HG02970 (cell line): ENCODE data around the gene RNF6.
A peak's percentile ranks its signal among the peaks of the same experiment; 100 is the strongest.

Experiments
- ATAC-seq: cut with Tn5 transposase; IDR thresholded peaks from one replicate; pipeline ENCODE4 v1.9.1; 2021; ENCODE audit warnings: mild to moderate bottlenecking, moderate library complexity, moderate number of reproducible peaks; ENCODE audit not compliant: unreplicated experiment, low FRiP score

The RNF6 gene

DNA sequence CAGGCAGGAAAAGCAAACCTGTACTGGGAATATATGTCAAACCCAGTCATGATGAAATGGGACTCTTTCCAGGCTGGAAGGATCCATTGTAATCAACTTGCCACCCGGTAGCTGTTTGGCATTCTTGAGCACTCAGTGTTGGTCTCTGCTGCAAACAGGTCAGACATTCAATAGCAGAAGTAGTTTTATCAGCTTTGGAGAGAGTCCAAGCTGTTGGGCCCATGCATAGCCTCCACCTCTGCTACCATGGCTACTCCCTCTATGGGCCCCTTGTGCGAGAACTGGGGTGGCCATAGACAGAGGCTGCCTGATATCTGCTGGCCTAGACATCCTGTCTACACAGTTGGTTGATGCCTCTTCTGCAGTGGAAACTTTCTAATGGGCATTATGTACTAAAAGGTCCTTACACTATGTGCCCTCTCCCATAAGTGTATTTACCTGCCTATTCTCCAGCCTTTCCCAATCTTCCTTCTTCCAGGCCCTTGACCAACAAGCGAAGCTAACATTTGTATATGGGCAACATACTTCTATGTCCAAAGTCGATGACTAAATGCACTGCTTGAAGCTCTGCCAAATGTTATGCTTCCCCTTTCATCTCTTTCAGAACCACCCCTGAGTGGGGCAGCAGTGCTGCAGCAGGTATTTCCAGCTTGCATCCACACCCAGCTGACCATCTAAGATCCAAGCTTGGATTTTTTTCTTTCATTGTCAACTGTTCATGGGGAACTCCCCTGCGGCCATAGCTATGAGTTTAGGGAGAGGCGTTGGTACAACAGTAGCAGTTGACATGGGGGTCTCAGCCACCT is 5.3 kb upstream of the RNF6 start:
- no peak for ATAC-seq

DNA sequence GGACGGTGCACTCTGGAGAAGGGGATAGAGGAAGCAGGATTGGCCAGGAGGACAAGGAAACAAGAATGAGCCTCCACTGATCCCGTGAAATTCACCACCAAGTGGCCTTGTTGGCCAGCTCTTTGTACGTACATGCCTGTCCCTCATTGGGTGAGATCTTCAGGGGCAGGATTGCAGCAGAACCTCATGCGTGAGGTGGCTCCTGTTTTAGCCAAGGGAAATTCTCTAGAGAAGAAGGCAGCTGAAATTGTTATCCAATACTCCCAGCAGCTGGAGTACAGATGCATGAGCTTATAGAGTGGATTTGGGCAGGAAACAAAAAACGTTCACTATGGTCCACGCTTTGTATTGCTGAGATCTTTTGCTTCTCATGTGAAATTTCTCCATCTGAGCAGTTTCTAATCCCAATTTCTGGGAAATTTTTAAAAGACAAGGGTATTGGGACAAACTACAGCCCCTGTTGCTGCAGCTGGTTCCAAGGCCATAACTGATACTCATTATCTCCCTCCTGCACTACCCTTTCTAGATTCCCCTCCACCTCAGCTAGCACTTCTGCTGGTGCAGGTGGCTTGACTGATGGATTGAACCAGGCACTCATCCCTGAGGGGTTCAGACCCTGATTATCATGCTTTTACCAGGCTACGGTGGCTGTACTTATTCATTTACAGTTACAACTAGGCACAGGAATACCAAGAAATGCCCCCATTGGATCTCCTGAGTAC is 3.9 kb upstream of the RNF6 start:
- no peak for ATAC-seq

DNA sequence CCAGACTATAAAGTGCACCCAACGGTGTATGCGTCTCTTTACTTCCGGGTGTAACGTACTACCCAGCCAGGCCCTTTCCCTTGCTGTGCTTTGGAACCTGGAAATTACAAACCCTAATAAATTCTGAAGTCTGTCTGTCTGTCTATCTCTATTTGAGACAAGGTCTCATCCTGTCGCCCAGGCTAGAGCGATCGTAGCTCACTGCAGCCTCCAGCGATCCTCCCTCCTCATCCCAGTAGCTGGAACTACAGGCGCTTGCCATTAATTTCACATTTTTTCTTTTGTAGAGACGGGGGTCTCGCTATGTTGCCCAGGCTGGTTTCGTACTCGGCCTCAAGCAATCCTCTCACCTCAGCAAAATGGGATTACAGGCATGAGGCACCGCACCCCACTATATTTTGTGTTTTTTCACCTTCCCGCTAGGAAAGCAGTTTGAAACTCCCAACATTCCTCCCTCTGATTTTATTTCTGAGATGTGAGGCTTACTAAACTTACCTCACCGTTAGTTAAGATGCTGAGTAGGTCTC is 469 bp upstream of the RNF6 start:
- peak; percentile 43 for ATAC-seq

DNA sequence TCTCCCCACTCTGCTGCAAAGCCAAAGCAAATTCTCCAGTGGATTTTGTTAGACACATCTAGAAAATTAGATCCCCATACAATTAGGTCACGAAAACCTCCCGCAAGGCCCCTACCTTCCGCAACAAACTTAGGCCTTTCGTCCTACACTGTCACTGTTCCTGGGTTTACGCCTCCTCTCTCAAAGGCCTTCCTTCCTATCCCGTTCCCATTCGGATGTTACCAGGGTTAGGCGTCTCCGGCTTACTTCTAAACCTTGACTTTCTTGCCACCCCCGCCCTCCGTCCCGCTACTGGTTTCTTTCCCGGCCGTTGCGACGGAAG is 754 bp downstream of the RNF6 start:
- no peak for ATAC-seq

DNA sequence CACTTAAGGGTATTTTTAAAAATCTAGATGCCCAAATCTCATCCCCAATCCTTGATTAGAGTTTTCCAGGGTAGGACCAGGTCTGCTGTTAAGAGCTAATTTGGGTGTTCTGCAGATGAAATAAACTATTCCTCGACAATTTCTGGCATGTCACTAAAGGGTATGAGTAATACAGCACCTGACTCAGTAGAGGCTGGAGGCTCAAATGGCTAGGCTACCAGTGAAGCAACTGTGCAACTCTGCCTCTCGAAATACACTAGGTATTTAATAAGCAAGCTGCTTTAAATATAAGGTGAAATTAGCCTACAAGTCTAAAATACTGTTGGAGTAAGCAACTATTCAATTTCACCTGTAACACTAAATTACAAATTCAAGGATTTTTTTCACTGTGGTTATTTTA is 1.5 kb downstream of the RNF6 start:
- no peak for ATAC-seq

DNA sequence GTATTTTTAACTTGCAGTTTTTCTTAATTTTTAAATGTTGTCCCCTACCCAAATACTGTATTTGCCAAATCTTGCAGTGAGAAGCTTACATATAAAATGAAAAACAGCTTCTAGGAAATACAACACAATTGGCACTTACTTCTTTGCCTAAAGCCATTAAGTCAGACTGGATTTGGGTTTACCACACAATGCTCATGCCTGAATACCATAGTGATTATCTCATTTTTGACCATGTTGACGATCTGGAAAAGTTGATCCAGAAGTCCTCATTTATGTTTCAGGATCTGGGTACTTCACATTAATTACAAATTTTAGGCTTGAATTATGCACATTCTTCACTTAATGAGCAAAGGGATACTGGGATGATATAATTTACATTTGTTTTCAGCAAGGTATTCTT is 2.4 kb downstream of the RNF6 start:
- no peak for ATAC-seq

DNA sequence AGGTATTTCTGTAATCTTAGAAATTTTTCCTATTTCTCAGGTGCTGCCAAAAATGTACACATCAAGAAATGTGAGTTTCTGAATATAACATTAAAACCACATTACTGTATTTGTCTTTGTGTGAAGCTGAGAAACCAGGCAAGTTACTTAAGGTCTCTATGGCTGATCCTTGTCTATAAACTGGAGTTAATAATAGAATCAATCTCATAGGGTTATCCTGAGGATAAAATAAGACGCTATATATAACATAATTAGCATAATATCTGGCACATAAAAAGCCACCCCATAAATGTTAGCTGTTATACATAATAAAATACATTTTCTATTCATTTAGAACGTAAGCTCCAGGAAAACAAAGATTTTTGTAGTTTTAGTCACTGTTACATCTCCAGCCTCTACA is 6.1 kb downstream of the RNF6 start:
- ATAC-seq = no peak

DNA sequence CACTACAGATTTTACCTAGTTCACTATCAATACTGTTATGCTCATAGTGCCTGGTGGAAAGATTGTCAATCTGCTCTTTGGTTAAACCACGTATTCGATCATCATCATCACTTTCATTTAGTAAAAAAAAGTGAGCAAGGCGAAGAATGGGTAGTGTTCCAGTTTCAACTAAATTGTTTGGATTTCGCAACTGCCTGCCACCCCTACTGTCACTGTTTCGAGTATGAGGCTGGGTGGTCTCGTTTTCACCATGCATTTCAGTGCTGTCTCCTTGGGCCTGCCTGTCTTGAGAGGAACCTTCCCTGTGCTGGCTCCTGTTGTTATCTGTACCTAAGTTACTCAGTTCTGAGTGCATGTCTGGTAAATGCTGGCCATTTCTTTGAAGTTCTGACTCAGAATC is 8.1 kb downstream of the RNF6 start:
- ATAC-seq = no peak

DNA sequence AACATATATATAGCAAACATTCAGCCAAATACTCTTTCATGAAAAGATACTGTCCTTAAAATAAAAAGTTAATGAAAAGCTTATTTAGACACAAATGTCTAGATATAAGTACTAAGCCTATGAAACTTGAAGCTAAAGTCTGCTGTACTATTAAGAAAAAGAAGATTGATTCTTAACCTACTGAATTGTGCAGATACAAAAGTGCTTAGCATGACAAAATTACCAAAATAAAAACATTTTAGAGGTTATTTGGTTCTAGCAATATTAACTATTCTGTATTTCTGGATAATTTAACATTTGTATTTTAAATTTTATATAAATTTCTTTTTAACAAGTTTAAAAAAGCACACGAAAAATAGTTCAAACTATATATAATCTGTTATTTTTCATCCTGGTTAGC is 8.8 kb downstream of the RNF6 start:
- no peak for ATAC-seq

DNA sequence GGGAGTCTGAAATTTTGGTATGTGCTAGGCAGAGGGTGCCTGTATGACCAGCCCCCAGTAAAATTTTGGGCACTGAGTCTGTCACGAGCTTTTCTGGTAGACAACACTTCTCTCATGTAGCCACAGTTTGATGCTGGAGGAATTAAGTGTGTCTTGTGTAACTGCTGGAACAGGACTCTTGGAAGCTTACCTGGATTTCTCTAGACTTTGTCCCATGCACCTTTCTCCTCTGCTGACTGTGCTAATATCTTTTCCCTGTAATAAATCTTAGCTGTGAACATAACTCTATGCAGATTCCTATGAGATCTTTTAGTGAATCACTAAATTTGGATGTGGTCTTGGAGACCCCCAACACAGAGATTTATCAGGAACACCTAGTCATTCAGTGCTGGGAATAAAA is 13.8 kb downstream of the RNF6 start:
- no peak for ATAC-seq

DNA sequence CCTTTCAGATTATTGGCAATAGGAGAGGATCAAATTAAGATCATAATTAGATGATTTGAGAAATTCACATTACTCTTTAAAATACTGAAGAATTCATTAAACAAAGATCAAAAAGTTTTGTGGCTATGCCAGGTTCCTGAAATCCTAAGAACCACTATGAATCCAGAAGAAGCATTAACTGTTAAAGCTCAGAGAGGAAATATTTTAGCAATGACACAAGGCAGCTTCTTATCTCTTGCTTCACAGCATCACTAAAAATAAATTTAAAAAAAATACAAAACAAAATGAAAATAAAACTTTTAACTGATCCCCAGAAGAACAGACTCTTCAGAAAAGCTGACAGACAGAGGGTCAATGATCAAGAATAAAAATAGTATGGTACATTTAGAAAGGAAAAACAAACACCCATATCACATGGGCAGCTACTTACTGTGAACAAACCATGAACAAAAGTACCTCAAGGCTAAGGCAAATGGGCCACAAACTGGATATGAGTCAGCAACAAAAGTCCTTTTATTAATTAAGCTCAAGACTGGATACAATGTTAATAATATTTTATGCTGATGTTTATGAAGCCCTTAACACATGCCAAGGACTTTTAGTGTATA is 19.6 kb downstream of the RNF6 start:
- no peak for ATAC-seq

DNA sequence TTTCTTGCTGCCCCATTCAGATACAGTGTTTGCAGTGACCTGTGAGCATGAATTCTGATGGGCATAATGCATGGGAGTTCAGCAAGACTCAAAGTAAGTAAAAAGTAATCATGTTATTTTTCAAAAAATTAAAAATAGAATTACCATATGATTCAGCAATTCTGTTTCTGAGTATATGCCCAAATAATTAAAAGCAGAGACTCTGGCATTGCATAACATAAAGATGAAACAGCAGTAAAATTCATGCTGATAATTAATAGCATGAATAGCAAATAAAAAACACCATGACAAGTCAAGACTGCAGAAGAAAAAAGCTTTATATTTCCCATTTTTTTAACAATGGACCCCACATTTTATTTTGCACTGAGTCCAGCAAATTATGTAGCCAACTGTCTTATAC is 21.3 kb downstream of the RNF6 start:
- no peak for ATAC-seq

DNA sequence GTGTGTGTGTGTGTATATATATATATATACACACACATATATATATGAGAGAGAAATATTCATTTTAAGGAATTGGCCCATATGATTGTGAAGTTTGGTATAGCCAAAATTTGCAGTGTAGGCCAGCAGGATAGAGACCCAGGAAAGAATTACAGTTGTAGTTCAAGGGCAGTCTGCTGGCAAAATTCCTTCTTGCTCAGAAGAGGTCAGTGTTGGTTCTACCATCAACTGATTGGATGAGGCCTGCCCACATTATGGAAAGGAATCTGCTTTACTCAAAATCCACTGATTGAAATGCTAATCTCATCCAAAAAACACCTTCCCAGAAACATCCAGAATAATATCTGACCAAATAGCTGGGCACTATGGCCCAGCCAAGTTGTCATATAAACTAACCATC is 24.0 kb downstream of the RNF6 start:
- ATAC-seq = no peak

DNA sequence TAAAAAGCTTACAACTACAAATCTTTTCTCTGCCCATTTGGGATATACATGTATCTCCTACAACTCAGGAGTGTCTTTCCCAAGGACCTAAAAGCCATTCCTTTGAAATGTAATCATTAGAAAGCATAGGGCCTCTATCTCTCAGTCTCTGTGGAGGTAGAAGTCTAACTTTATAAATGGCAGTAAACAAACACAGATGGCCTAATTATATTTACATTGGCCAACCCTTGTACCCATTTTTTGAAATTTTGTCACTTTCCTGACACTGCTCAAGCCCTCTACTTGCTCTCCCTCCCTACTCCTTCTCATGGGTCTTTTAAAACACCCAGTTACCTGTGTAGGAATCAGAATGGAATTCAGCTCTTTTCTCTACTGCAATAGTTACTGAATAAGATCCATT is 24.8 kb downstream of the RNF6 start:
- ATAC-seq = no peak

DNA sequence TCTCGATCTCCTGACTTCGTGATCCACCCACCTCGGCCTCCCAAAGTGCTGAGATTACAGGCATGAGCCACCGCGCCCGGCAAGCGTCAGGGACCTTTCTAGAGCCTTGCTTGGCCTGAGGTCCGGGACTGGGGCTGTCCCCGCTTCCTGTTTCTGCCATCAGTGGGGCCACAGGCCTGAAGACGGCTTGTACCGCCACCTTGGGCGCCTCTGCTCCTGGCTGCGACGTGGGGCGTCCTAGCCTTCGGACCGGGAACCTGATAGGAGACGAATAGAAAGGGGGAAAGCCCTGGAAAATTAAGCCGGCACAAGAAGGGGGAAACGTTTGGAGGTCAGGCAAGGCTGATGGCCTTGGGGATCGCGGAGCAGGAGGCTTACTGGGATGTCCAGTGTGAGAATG is 35.1 kb downstream of the RNF6 start:
- no peak for ATAC-seq

DNA sequence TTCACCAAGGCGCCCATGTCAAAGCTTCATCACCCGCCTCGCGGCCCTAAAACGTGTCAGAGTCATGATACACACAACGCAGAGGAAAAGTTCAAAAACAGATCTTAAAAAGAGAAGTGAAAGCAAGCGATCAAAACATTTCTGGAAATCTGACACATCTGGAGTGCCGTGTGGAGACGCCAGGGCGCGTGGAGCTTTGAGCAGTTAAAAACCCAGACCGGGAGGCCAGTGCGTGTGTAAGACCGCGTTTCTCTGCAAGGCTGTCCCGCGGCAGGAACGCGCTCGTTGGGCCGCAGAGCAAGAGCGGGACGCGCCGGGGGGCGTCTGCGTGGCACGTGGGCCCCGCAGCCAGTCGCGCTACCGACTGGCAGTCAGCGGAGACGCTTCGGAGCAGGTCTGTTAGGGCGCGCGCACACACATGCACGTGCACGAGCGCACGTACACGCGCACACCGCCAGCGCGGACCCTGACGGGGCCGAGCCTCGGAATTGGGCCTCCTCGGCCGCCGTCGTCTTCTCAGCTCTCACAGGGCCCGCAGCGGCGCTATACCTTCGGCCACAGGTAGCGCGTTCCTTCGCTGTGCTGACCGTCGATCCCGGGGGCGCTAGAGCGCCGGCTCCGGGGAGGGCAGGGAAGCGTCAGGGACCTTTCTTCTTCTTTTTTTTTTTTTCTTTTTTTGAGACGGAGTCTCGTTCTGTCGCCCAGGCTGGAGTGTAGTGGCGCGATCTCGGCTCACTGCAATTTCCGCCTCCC is 35.8 kb downstream of the RNF6 start:
- peak; percentile 92 for ATAC-seq

DNA sequence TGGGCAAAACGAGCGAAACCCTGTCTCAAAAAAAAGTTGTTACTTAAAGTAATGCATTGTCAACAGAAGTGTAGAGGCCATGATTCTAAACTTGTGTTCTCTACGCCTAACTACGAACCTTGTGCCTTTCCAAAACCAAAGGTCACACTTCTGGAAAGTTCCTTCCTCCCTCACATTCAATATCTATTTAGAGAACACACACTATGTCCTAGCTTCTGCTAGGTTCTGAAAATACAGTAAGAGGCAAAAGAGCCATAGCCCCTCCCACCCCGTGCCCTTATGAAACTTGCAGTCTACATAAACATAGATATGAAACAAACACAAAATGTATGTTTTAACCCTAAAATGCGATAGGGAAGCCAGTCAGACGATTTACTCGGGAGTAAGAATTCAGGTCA is 36.4 kb downstream of the RNF6 start:
- ATAC-seq = no peak

DNA sequence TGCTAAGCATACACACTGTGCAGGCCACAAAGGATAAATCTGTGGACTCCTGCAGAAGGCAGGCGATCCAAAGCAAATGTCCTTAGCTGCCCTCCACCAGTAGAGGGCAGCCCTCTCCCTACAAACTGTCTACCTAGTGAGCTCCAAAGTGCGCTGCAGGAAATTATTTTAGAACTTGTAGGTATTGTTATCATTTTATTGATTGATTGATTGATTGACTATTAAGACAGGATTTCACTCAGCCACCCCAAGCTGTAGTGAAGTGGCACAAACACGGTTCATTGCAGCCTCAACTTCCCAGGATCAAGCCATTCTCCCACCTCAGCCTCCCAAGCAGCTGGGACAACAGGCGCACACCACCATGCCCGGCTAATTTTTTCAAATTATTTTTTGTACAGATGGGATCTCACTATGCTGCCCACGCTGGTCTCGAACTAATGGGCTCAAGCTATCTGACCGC is 37.3 kb downstream of the RNF6 start:
- ATAC-seq = no peak

DNA sequence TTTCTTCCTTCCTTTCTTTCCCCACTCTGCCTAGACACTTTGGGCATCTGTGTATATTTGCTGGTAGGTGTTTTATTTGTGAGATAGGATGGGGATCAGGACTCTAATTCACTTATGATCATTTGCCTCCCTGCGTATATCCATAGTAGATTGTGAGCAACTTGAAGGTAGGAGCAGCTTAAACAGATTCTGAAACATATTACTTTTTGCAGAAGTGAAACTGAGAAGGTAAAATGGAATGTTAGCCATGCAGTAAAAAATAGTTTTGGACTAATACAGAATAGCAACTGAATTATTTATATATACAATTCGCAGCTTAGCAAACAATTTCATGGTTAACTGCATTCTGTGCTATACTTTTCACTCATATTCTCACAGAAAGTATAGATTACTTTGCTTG is 38.7 kb downstream of the RNF6 start:
- ATAC-seq = no peak

DNA sequence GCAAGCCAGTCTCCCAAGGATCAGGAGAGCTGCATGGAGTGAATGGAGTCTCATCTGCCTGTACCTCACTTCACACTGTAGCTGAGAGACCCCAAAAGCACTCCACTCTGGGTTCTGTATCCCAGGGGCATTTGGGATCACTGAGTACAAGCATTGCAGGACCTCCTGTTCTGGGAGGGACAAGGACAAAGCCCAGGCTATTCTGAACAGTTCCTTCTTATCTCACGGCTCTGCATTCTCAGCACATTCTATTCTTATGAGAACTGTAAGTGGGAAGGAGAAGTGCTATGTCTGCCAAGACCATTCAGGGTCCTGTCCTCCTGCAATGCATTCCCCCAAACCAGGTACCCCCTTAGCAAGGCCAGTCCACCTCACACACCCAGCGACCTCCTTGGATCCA is 42.8 kb downstream of the RNF6 start:
- ATAC-seq = no peak

DNA sequence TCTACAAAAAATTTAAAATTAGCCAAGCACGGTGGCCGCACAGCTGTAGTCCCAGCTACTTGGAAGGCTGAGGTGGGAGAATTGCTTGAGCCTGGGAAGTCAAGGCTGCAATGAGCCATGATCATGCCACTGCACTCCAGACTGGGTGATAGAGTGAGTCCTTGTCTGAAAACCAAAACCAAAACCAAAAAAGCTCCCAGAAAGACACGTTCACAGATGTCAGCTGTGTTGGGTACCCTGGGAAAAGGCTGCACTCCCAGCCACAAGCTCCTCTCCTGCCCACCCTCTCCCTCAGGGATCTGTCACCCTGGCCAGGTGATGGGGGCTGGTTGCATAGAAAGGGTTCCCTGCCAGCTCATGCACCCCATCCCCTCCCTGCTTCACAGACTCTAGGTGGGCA is 53.3 kb downstream of the RNF6 start:
- ATAC-seq = no peak
